Immature natural killer cell (primary cell): Measurements from ENCODE around the gene SAMD4A. TPM values are rescaled to one million over a fixed set of nuclear protein-coding genes. Genes with fewer than 3 reads are reported as not detected.

Experiments used
- DNase-seq, 3 donors: peaks; one replicate each; pipeline ENCODE4 v3.0.0; 2022; ENCODE audit warnings: mixed read lengths in 1 of 3
- H3K27ac Mint-ChIP-seq, 6 donors: one replicate each; pipeline ENCODE4 v1.8.0; 2020; ENCODE audit warnings: mixed read lengths in 6 of 6, mild to moderate bottlenecking in 5 of 6, inconsistent platforms in 4 of 6, moderate library complexity in 3 of 6
- H3K27me3 Mint-ChIP-seq, 3 donors: one replicate each; pipeline ENCODE4 v1.8.0; 2020 to 2021; ENCODE audit warnings: low read depth in 3 of 3, mild to moderate bottlenecking in 3 of 3, mixed read lengths in 3 of 3, moderate library complexity in 3 of 3, inconsistent platforms in 1 of 3
- H3K36me3 Mint-ChIP-seq, 3 donors: one replicate each; pipeline ENCODE4 v1.8.0; 2020; ENCODE audit warnings: mixed read lengths in 3 of 3, inconsistent platforms in 2 of 3, mild to moderate bottlenecking in 2 of 3
- H3K4me1 Mint-ChIP-seq, 2 donors: one replicate each; pipeline ENCODE4 v1.8.0; 2020; ENCODE audit warnings: inconsistent platforms in 2 of 2, mild to moderate bottlenecking in 2 of 2, mixed read lengths in 2 of 2, moderate library complexity in 1 of 2
- H3K4me3 Mint-ChIP-seq, 5 donors: one replicate each; pipeline ENCODE4 v1.8.0; 2020; ENCODE audit warnings: mild to moderate bottlenecking in 5 of 5, mixed read lengths in 5 of 5, inconsistent platforms in 3 of 5, moderate library complexity in 3 of 5
- H3K9me3 Mint-ChIP-seq, 6 donors: one replicate each; pipeline ENCODE4 v1.8.0; 2020; ENCODE audit warnings: mild to moderate bottlenecking in 6 of 6, mixed read lengths in 6 of 6, inconsistent platforms in 4 of 6, moderate library complexity in 3 of 6
- polyA plus RNA-seq, 3 donors: library from polyadenylated mRNA; unstranded; fragments of 300-500 nt; fragmentation: Illumina TruSeq; gene quantifications; one replicate each; pipeline ENCODE4 v1.2.3, GENCODE V29; 2021

Gene SAMD4A
- polyA plus RNA-seq, 3 donors from 2014 or later, result not detected

- Mint-ChIP-seq H3K36me3 (no peaks in the 10 kb centered on the region), H3K4me3 (no peak overlapping the region), H3K27ac (no peak overlapping the region), H3K4me1 (no peaks in the 10 kb centered on the region), H3K27me3 (peaks cover 5 to 25% (median 23%) of the 10 kb centered on the region in 3 donors), H3K9me3 (no peaks in the 10 kb centered on the region)
- DNase-seq, result no peak
Observed at GRCh38 chr14:54652188-54652587, 85.3 kb downstream of the SAMD4A start.

GRCh38 chr14:54652605-54653052 lies 85.7 kb downstream of the SAMD4A start:
- H3K4me3 Mint-ChIP-seq, result no peak overlapping the region
- no peaks in the 10 kb centered on the region for H3K36me3 Mint-ChIP-seq
- H3K9me3 Mint-ChIP-seq, result no peaks in the 10 kb centered on the region
- no peak overlapping the region for H3K27ac Mint-ChIP-seq
- peaks cover 7 to 28% (median 23%) of the 10 kb centered on the region in 3 donors for H3K27me3 Mint-ChIP-seq
- no peaks in the 10 kb centered on the region for H3K4me1 Mint-ChIP-seq
- DNase-seq, result no peak

GRCh38 chr14:54653712-54654469 lies 87.0 kb downstream of the SAMD4A start:
- Mint-ChIP-seq H3K27ac (no peak overlapping the region), H3K36me3 (no peaks in the 10 kb centered on the region), H3K27me3 (peaks cover 9 to 28% (median 26%) of the 10 kb centered on the region in 3 donors), H3K9me3 (no peaks in the 10 kb centered on the region), H3K4me3 (no peak overlapping the region), H3K4me1 (no peaks in the 10 kb centered on the region)
- DNase-seq, result no peak

GRCh38 chr14:54654605-54655004 lies 87.7 kb downstream of the SAMD4A start:
- peaks cover 9 to 28% (median 26%) of the 10 kb centered on the region in 3 donors for H3K27me3 Mint-ChIP-seq
- no peaks in the 10 kb centered on the region for H3K4me1 Mint-ChIP-seq

GRCh38 chr14:54658836-54659235 lies 91.9 kb downstream of the SAMD4A start:
- no peak overlapping the region for H3K4me3 Mint-ChIP-seq
- peaks cover 0 to 4% (median 0%) of the 10 kb centered on the region in 3 donors for H3K36me3 Mint-ChIP-seq
- H3K4me1 Mint-ChIP-seq, result no peaks in the 10 kb centered on the region
- peaks cover 9 to 37% (median 19%) of the 10 kb centered on the region in 3 donors for H3K27me3 Mint-ChIP-seq
- no peak for DNase-seq
- H3K9me3 Mint-ChIP-seq, result no peaks in the 10 kb centered on the region
- no peak overlapping the region for H3K27ac Mint-ChIP-seq

More at GRCh38 chr14:54654605-54655004, 87.7 kb downstream of the SAMD4A start:
- H3K4me3 Mint-ChIP-seq, result no peak overlapping the region
- peaks cover 0 to 4% (median 0%) of the 10 kb centered on the region in 3 donors for H3K36me3 Mint-ChIP-seq
- H3K9me3 Mint-ChIP-seq, result no peaks in the 10 kb centered on the region
- no peak overlapping the region for H3K27ac Mint-ChIP-seq
- DNase-seq, result no peak

- H3K36me3 Mint-ChIP-seq, result peaks cover 0 to 4% (median 0%) of the 10 kb centered on the region in 3 donors
- no peak overlapping the region for H3K4me3 Mint-ChIP-seq
- no peak for DNase-seq
- no peak overlapping the region for H3K27ac Mint-ChIP-seq
- H3K27me3 Mint-ChIP-seq, result peaks cover 9 to 34% (median 19%) of the 10 kb centered on the region in 3 donors
- H3K4me1 Mint-ChIP-seq, result peaks cover 0 to 2% of the 10 kb centered on the region in 2 donors
- H3K9me3 Mint-ChIP-seq, result no peaks in the 10 kb centered on the region
Observed at GRCh38 chr14:54659365-54659764, 92.4 kb downstream of the SAMD4A start.

- Mint-ChIP-seq H3K27me3 (peaks cover 5 to 26% (median 13%) of the 10 kb centered on the region in 3 donors), H3K36me3 (peaks cover 0 to 4% (median 0%) of the 10 kb centered on the region in 3 donors)
- no peak for DNase-seq
Observed at GRCh38 chr14:54660604-54661111, 93.7 kb downstream of the SAMD4A start.

GRCh38 chr14:54662491-54663133 lies 95.7 kb downstream of the SAMD4A start:
- no peak overlapping the region for H3K27ac Mint-ChIP-seq
- peaks cover 0 to 6% of the 10 kb centered on the region in 2 donors for H3K4me1 Mint-ChIP-seq
- H3K36me3 Mint-ChIP-seq, result peaks cover 0 to 4% (median 0%) of the 10 kb centered on the region in 3 donors
- no peak for DNase-seq
- no peak overlapping the region for H3K4me3 Mint-ChIP-seq
- H3K9me3 Mint-ChIP-seq, result no peaks in the 10 kb centered on the region
- H3K27me3 Mint-ChIP-seq, result peaks cover 6 to 37% (median 7%) of the 10 kb centered on the region in 3 donors

More at GRCh38 chr14:54660604-54661111, 93.7 kb downstream of the SAMD4A start:
- no peaks in the 10 kb centered on the region for H3K9me3 Mint-ChIP-seq
- H3K27ac Mint-ChIP-seq, result no peak overlapping the region
- H3K4me1 Mint-ChIP-seq, result peaks cover 0 to 6% of the 10 kb centered on the region in 2 donors
- no peak overlapping the region for H3K4me3 Mint-ChIP-seq

- Mint-ChIP-seq H3K27me3 (peaks cover 18 to 54% (median 24%) of the 10 kb centered on the region in 3 donors), H3K36me3 (no peaks in the 10 kb centered on the region), H3K4me1 (peaks cover 10 to 27% of the 10 kb centered on the region in 2 donors), H3K27ac (no peak overlapping the region), H3K4me3 (no peak overlapping the region), H3K9me3 (no peaks in the 10 kb centered on the region)
- DNase-seq, result no peak
Observed at GRCh38 chr14:54664961-54665360, 98.0 kb downstream of the SAMD4A start.

- peaks cover 20 to 37% of the 10 kb centered on the region in 2 donors for H3K4me1 Mint-ChIP-seq
- H3K36me3 Mint-ChIP-seq, result no peaks in the 10 kb centered on the region
- H3K27me3 Mint-ChIP-seq, result peaks cover 26 to 55% (median 31%) of the 10 kb centered on the region in 3 donors
- no peaks in the 10 kb centered on the region for H3K9me3 Mint-ChIP-seq
- no peak for DNase-seq
- H3K4me3 Mint-ChIP-seq, result no peak overlapping the region
- no peak overlapping the region for H3K27ac Mint-ChIP-seq
Observed at GRCh38 chr14:54665946-54666345, 99.0 kb downstream of the SAMD4A start.

GRCh38 chr14:54667026-54667744 lies 100.3 kb downstream of the SAMD4A start:
- H3K27ac Mint-ChIP-seq, result no peak overlapping the region
- H3K4me1 Mint-ChIP-seq, result peaks cover 28 to 44% of the 10 kb centered on the region in 2 donors
- peaks cover 0 to 2% (median 0%) of the 10 kb centered on the region in 6 donors for H3K9me3 Mint-ChIP-seq

GRCh38 chr14:54667764-54668163 lies 100.8 kb downstream of the SAMD4A start:
- Mint-ChIP-seq H3K4me3 (no peak overlapping the region), H3K27me3 (peaks cover 32 to 58% (median 38%) of the 10 kb centered on the region in 3 donors), H3K4me1 (peaks cover 28 to 44% of the 10 kb centered on the region in 2 donors), H3K9me3 (peaks cover 0 to 2% (median 0%) of the 10 kb centered on the region in 6 donors), H3K27ac (no peak overlapping the region), H3K36me3 (no peaks in the 10 kb centered on the region)
- DNase-seq, result no peak

More at GRCh38 chr14:54667026-54667744, 100.3 kb downstream of the SAMD4A start:
- H3K4me3 Mint-ChIP-seq, result no peak overlapping the region
- no peaks in the 10 kb centered on the region for H3K36me3 Mint-ChIP-seq
- peaks cover 32 to 58% (median 38%) of the 10 kb centered on the region in 3 donors for H3K27me3 Mint-ChIP-seq
- DNase-seq, result no peak
